H1 (cell line): ENCODE results near the gene CMIP. TPM values are rescaled to one million over a fixed set of nuclear protein-coding genes. Genes with fewer than 3 reads are reported as not detected.

Source experiments
- CTCF ChIA-PET: fragments of 300-600 bp; sonication (Branson Sonifier 250); formaldehyde crosslinking; loops from one replicate; lab custom pipeline; 2021; ENCODE audit not compliant: partially characterized antibody; lab: Charles Lee
- POLR2A ChIA-PET: fragments of 300-600 bp; sonication (Branson Sonifier 250); formaldehyde crosslinking; loops from one replicate; lab custom pipeline; 2021; ENCODE audit warnings: inconsistent platforms; ENCODE audit not compliant: partially characterized antibody; lab: Charles Lee
- DNase-seq, 2 experiments: peaks; one replicate each; pipeline versions ENCODE4 v3.0.0 to v3.0.0-alpha.2; 2010 to 2022; ENCODE audit warnings: low spot score in 2 of 2, low read depth in 1 of 2, mixed read lengths in 1 of 2
- FAIRE-seq: peaks from 2 replicates; lab custom pipeline; 2011; peaks lifted over from hg19 to GRCh38; lab: Jason Lieb, UNC
- H2AFZ ChIP-seq: 2 replicates; pipeline ENCODE4 v1.8.1; 2012; ENCODE audit warnings: low read length, inconsistent platforms
- H2AK5ac ChIP-seq: 2 replicates; pipeline ENCODE4 v1.6.1; 2013; ENCODE audit warnings: low read depth, low read length
- H2BK120ac ChIP-seq: replicated peaks from 2 replicates; pipeline ENCODE3; 2013; ENCODE audit warnings: low read depth, low read length, inconsistent platforms
- H2BK12ac ChIP-seq: 2 replicates; pipeline ENCODE4 v1.6.1; 2013; ENCODE audit warnings: low read depth, low read length
- H2BK15ac ChIP-seq: 2 replicates; pipeline ENCODE4 v1.6.1; 2013; ENCODE audit warnings: low read length
- H2BK20ac ChIP-seq: 2 replicates; pipeline ENCODE4 v1.6.1; 2013; ENCODE audit warnings: low read length
- H2BK5ac ChIP-seq: 2 replicates; pipeline ENCODE4 v1.6.1; 2013; ENCODE audit warnings: low read depth, low read length
- H3K14ac ChIP-seq: 2 replicates; pipeline ENCODE4 v1.6.1; 2013; ENCODE audit warnings: inconsistent platforms; ENCODE audit not compliant: insufficient read length
- H3K18ac ChIP-seq: 2 replicates; pipeline ENCODE4 v1.6.1; 2013; ENCODE audit warnings: low read length; ENCODE audit errors: extremely low read depth
- H3K23ac ChIP-seq: 2 replicates; pipeline ENCODE4 v1.6.1; 2013; ENCODE audit warnings: inconsistent platforms; ENCODE audit not compliant: insufficient read length
- H3K23me2 ChIP-seq: 2 replicates; pipeline ENCODE4 v1.6.1; 2013; ENCODE audit warnings: low read depth, low read length
- H3K27ac ChIP-seq: 2 replicates; pipeline ENCODE4 v1.6.1; 2011; ENCODE audit warnings: low read depth, low read length, inconsistent platforms
- H3K27me3 ChIP-seq, 4 experiments: replicated peaks in 1 of 4; 1 replicate in 1 of 4; 2 replicates in 3 of 4; pipeline versions ENCODE4 v1.6.1 to v1.8.1; 2011 to 2013; ENCODE audit warnings: low read length in 3 of 4, mild to moderate bottlenecking in 3 of 4, inconsistent platforms in 2 of 4, mixed read lengths in 2 of 4, moderate library complexity in 1 of 4; ENCODE audit not compliant: control insufficient read depth in 3 of 4, insufficient read depth in 3 of 4; ENCODE audit errors: extremely low read depth in 1 of 4
- H3K36me3 ChIP-seq, 4 experiments: 2 replicates each; pipeline versions ENCODE4 v1.6.1 to v1.8.1; 2011 to 2013; ENCODE audit warnings: mild to moderate bottlenecking in 4 of 4, low read length in 3 of 4, moderate library complexity in 2 of 4, control low read depth in 1 of 4, inconsistent platforms in 1 of 4; ENCODE audit not compliant: insufficient read depth in 4 of 4, control insufficient read depth in 2 of 4
- H3K4ac ChIP-seq: replicated peaks from 2 replicates; pipeline ENCODE3; 2013; ENCODE audit warnings: low read length, low read depth, mixed read lengths, inconsistent platforms; ENCODE audit not compliant: insufficient read length
- H3K4me1 ChIP-seq, 4 experiments: replicated peaks in 1 of 4; 1 replicate in 1 of 4; 2 replicates in 3 of 4; pipeline versions ENCODE4 v1.6.1 to v1.8.1; 2011 to 2013; ENCODE audit warnings: low read length in 3 of 4, inconsistent platforms in 2 of 4, mixed read lengths in 1 of 4; ENCODE audit not compliant: insufficient read depth in 4 of 4, control insufficient read depth in 3 of 4
- H3K4me2 ChIP-seq, 2 experiments: 2 replicates each; pipeline versions ENCODE4 v1.6.1 to v1.8.1; 2011 to 2013; ENCODE audit warnings: low read depth in 2 of 2, low read length in 2 of 2, control low read depth in 1 of 2, inconsistent platforms in 1 of 2, mild to moderate bottlenecking in 1 of 2; ENCODE audit not compliant: insufficient read depth in 1 of 2
- H3K4me3 ChIP-seq, 4 experiments: fragments of 200-600, 300-600 bp in 1 of 4; sonication (generic), shearing (Covaris generic), sonication (Bioruptor Twin) in 1 of 4; 2 replicates each; pipeline versions ENCODE4 v1.5.1 to v1.8.1; 2011 to 2016; ENCODE audit warnings: low read length in 4 of 4, low read depth in 3 of 4, control low read depth in 2 of 4, inconsistent platforms in 2 of 4, mild to moderate bottlenecking in 2 of 4, mixed read lengths in 1 of 4, moderate library complexity in 1 of 4; ENCODE audit not compliant: insufficient read depth in 2 of 4; ENCODE audit errors: extremely low read depth in 1 of 4
- H3K56ac ChIP-seq: replicated peaks from 2 replicates; pipeline ENCODE3; 2013; ENCODE audit warnings: low read depth, mild to moderate bottlenecking, mixed read lengths, low read length, inconsistent platforms; ENCODE audit not compliant: insufficient read length
- H3K79me1 ChIP-seq: 2 replicates; pipeline ENCODE4 v1.6.1; 2013; ENCODE audit warnings: low read depth, low read length, control low read depth
- H3K79me2 ChIP-seq, 2 experiments: 2 replicates each; pipeline versions ENCODE4 v1.6.1 to v1.8.1; 2012 to 2013; ENCODE audit warnings: low read length in 2 of 2, mild to moderate bottlenecking in 2 of 2, inconsistent platforms in 1 of 2; ENCODE audit not compliant: insufficient read depth in 2 of 2, control insufficient read depth in 1 of 2
- H3K9ac ChIP-seq, 4 experiments: replicated peaks in 1 of 4; 1 replicate in 1 of 4; 2 replicates in 3 of 4; pipeline versions ENCODE4 v1.6.1 to v1.8.1; 2011 to 2013; ENCODE audit warnings: low read depth in 3 of 4, low read length in 3 of 4, control low read depth in 2 of 4, mild to moderate bottlenecking in 2 of 4, moderate library complexity in 2 of 4, inconsistent platforms in 1 of 4; ENCODE audit errors: extremely low read depth in 1 of 4
- H3K9me3 ChIP-seq, 2 experiments: 2 replicates each; pipeline versions ENCODE4 v1.6.1 to v1.8.1; 2012 to 2013; ENCODE audit warnings: mild to moderate bottlenecking in 2 of 2, moderate library complexity in 2 of 2, control low read depth in 1 of 2, inconsistent platforms in 1 of 2, low read depth in 1 of 2, low read length in 1 of 2, mixed read lengths in 1 of 2; ENCODE audit not compliant: insufficient read depth in 2 of 2
- H4K20me1 ChIP-seq, 2 experiments: replicated peaks in 1 of 2; 2 replicates each; pipeline versions ENCODE3 to v1.8.1; 2011 to 2013; ENCODE audit warnings: inconsistent platforms in 2 of 2, low read length in 2 of 2, mild to moderate bottlenecking in 1 of 2; ENCODE audit not compliant: insufficient read depth in 2 of 2, control insufficient read depth in 1 of 2
- H4K5ac ChIP-seq: 2 replicates; pipeline ENCODE4 v1.6.1; 2013; ENCODE audit warnings: low read length, low read depth, mixed read lengths, inconsistent platforms; ENCODE audit not compliant: insufficient read length
- H4K8ac ChIP-seq: 2 replicates; pipeline ENCODE4 v1.8.0; 2013; ENCODE audit warnings: mild to moderate bottlenecking, moderate library complexity, low read length, inconsistent platforms; ENCODE audit not compliant: insufficient read depth; ENCODE audit errors: extremely low read depth
- H4K91ac ChIP-seq: replicated peaks from 2 replicates; pipeline ENCODE3; 2013; ENCODE audit warnings: low read length, mixed read lengths, inconsistent platforms; ENCODE audit not compliant: insufficient read length
- ATF3 ChIP-seq: IDR thresholded peaks from 2 replicates; pipeline ENCODE4 v1.6.1; 2011; ENCODE audit warnings: low read depth, mild to moderate bottlenecking, low read length; ENCODE audit not compliant: insufficient read depth
- EZH2 ChIP-seq: fragments of 200-600 bp; sonication (generic); IDR thresholded peaks from 2 replicates; pipeline ENCODE4 v1.7.1; 2012; ENCODE audit warnings: low read depth, mild to moderate bottlenecking, moderate library complexity, low read length, inconsistent platforms; ENCODE audit not compliant: severe bottlenecking
- FOSL1 ChIP-seq: IDR thresholded peaks from 2 replicates; pipeline ENCODE4 v1.6.1; 2011; ENCODE audit warnings: mild to moderate bottlenecking, low read depth, low read length, moderate library complexity; ENCODE audit not compliant: insufficient read depth
- GABPA ChIP-seq: IDR thresholded peaks from 2 replicates; pipeline ENCODE4 v1.6.1; 2011; ENCODE audit warnings: mild to moderate bottlenecking, low read length, moderate library complexity, borderline replicate concordance; ENCODE audit not compliant: insufficient read depth
- RXRA ChIP-seq: IDR thresholded peaks from 2 replicates; pipeline ENCODE4 v1.6.1; 2011; ENCODE audit warnings: low read depth, mild to moderate bottlenecking, low read length, moderate library complexity; ENCODE audit not compliant: insufficient read depth
- SUZ12 ChIP-seq: fragments of 200-600 bp; sonication (generic); IDR thresholded peaks from 2 replicates; pipeline ENCODE4 v1.6.1; 2012; ENCODE audit warnings: mild to moderate bottlenecking, inconsistent platforms, low read length, moderate library complexity, mixed read lengths
- TBP ChIP-seq: IDR thresholded peaks from 2 replicates; pipeline ENCODE4 v1.6.1; 2011; ENCODE audit warnings: low read depth, low read length, improper control_type of control experiment
- WGBS, 2 experiments: shearing (Covaris generic) in 1 of 2; methylation state at CpG; one replicate each; pipeline versions ENCODE4 v1.1.6 to v1.1.7; 2013 to 2015; ENCODE audit warnings: low lambda C conversion rate in 2 of 2, mixed read lengths in 2 of 2, inconsistent platforms in 1 of 2, low coverage in 1 of 2, missing lambda C conversion rate in 1 of 2; ENCODE audit not compliant: insufficient replicate concordance in 2 of 2, insufficient coverage in 1 of 2, insufficient read length in 1 of 2; ENCODE audit errors: extremely low coverage in 1 of 2, missing lambda C conversion rate in 1 of 2; 5-methylcytosine and 5-hydroxymethylcytosine counted together
- polyA plus RNA-seq, 7 experiments: library from polyadenylated mRNA; depleted of rRNA in 3 of 7; stranded (reverse) in 5 of 7; unstranded in 2 of 7; fragments of >200 nt in 5 of 7; fragments of 200-250 nt in 2 of 7; gene quantifications; 1 replicate in 5 of 7; 2 replicates in 1 of 7; 4 replicates in 1 of 7; pipeline versions ENCODE4 v1.2.1 to v1.2.3, GENCODE V29; 2011 to 2013; ENCODE audit warnings: missing spikeins in 2 of 7, mixed read lengths in 2 of 7
- total RNA-seq: library from RNA; stranded (reverse); fragmentation: NEBNext Ultra II Directional; extraction: Animal tissue kit (Norgen Biotek cat#: 25700); gene quantifications from 2 replicates; pipeline ENCODE4 v1.2.1, GENCODE V29; 2021

CMIP gene
- total and polyA plus RNA-seq, 2 of the 8 experiments (the other 6 are each of a cell fraction or from before 2014, with no cell fraction given), result 7.9 to 53.2 TPM

GRCh38 chr16:81589975-81590650 is 145.5 kb downstream of the CMIP start:
- H4K5ac ChIP-seq, result no peak overlapping the region
- POLR2A ChIA-PET, result interaction anchor here (1.2 kb wide), 1 partner anchor 27 kb away, joined by 3 read pairs; no protein-coding TSS in a partner anchor
- no peaks in the 10 kb centered on the region for H3K36me3 ChIP-seq
- no peak overlapping the region for H3K27ac ChIP-seq
- no peak overlapping the region for H3K9ac ChIP-seq
- WGBS, 2 experiments, result 90 to 95% methylated on average over 4 to 11 of the region's 13 CpGs
- no peak overlapping the region for H2BK5ac ChIP-seq
- H3K79me1 ChIP-seq, result peaks cover 16% of the 10 kb centered on the region
- peaks cover 0 to 43% of the 10 kb centered on the region in 2 experiments; a peak in 2 of 4 replicates for H3K79me2 ChIP-seq
- H3K27me3 ChIP-seq, result no peaks in the 10 kb centered on the region
- no peak overlapping the region for H2BK20ac ChIP-seq
- FAIRE-seq (no peak), DNase-seq (no peak)
- no peak overlapping the region for H2BK12ac ChIP-seq
- no peak overlapping the region for H3K4me3 ChIP-seq
- CTCF ChIA-PET, result interaction anchor here (1.0 to 2.1 kb wide), 3 partner anchors 22 to 107 kb away, joined by 3 to 5 read pairs (median 4); no protein-coding TSS in a partner anchor
- no peak overlapping the region for H3K14ac ChIP-seq
- H2AFZ ChIP-seq, result no peak overlapping the region
- no peak overlapping the region for H3K4ac ChIP-seq
- H2AK5ac ChIP-seq, result no peak overlapping the region
- H2BK120ac ChIP-seq, result no peak overlapping the region
- H4K8ac ChIP-seq, result no peak overlapping the region
- H3K18ac ChIP-seq, result no peak overlapping the region
- no peaks in the 10 kb centered on the region for H3K23me2 ChIP-seq
- H3K4me2 ChIP-seq, result no peak overlapping the region
- no peak overlapping the region for H3K23ac ChIP-seq
- H2BK15ac ChIP-seq, result no peak overlapping the region
- H3K56ac ChIP-seq, result no peak overlapping the region
- H3K9me3 ChIP-seq, result no peaks in the 10 kb centered on the region
- TF ChIP-seq ATF3 (no peak), TBP (no peak), RXRA (no peak), GABPA (no peak), SUZ12 (no peak), EZH2 (no peak), FOSL1 (no peak)
- H3K4me1 ChIP-seq, result peaks cover 0 to 4% (median 0%) of the 10 kb centered on the region in 4 experiments; a peak in 3 of 7 replicates
- no peak overlapping the region for H4K91ac ChIP-seq
- peaks cover 12 to 14% of the 10 kb centered on the region in 2 experiments for H4K20me1 ChIP-seq
